Activated CD8-positive, alpha-beta memory T cell treated with anti-CD3 and anti-CD28 coated beads, Interleukin-2, amount 50 U/mL, for 48 hours (primary cell): ENCODE data around the gene SLC22A14.

Experiments used
- DNase-seq: peaks from one replicate; pipeline ENCODE4 v3.0.0-alpha.2; 2020

The SLC22A14 gene

GRCh38 chr3:38347421-38348200, 65.5 kb downstream of the SLC22A14 start:
- no peak for DNase-seq

GRCh38 chr3:38348903-38349302, 66.8 kb downstream of the SLC22A14 start:
- no peak for DNase-seq

GRCh38 chr3:38349684-38350359, 67.7 kb downstream of the SLC22A14 start:
- no peak for DNase-seq

GRCh38 chr3:38353151-38353550, 71.1 kb downstream of the SLC22A14 start:
- no peak for DNase-seq

GRCh38 chr3:38354588-38355330, 72.7 kb downstream of the SLC22A14 start:
- no peak for DNase-seq

- no peak for DNase-seq
Observed at GRCh38 chr3:38359038-38359437, 76.9 kb downstream of the SLC22A14 start.

- DNase-seq = no peak
Observed at GRCh38 chr3:38360345-38360744, 78.3 kb downstream of the SLC22A14 start.

GRCh38 chr3:38361496-38361895, 79.4 kb downstream of the SLC22A14 start:
- no peak for DNase-seq

- DNase-seq = no peak
Observed at GRCh38 chr3:38362825-38363224, 80.7 kb downstream of the SLC22A14 start.

GRCh38 chr3:38364721-38365400, 82.8 kb downstream of the SLC22A14 start:
- DNase-seq = no peak

- DNase-seq = no peak
Observed at GRCh38 chr3:38365469-38366062, 83.5 kb downstream of the SLC22A14 start.

GRCh38 chr3:38366082-38366481, 84.0 kb downstream of the SLC22A14 start:
- no peak for DNase-seq

- no peak for DNase-seq
Observed at GRCh38 chr3:38367779-38368178, 85.7 kb downstream of the SLC22A14 start.
